Measurements from ENCODE around the gene NUP210L.

NUP210L gene

GRCh38 chr1:153954826-153955225 is 200.0 kb downstream of the NUP210L start:
- no peak for DNase-seq

GRCh38 chr1:153953859-153954365 is 201.0 kb downstream of the NUP210L start:
- TF ChIP-seq POLR2A (IDR thresholded peaks at IDR 0.05; ENCODE audit: low read length) (no peak), GATA1 (IDR thresholded peaks at IDR 0.05; ENCODE audit: low read depth, low read length) (no peak)
- DNase-seq: no peak

More at GRCh38 chr1:153954826-153955225, 200.0 kb downstream of the NUP210L start:
- TF ChIP-seq POLR2A (IDR thresholded peaks at IDR 0.05; ENCODE audit: low read length) (no peak), GATA1 (IDR thresholded peaks at IDR 0.05; ENCODE audit: low read depth, low read length) (no peak)

- TF ChIP-seq POLR2A (IDR thresholded peaks at IDR 0.05; ENCODE audit: low read length) (no peak), GATA1 (IDR thresholded peaks at IDR 0.05; ENCODE audit: low read depth, low read length) (no peak)
- DNase-seq: no peak
Measured at GRCh38 chr1:153951801-153952200, 203.1 kb downstream of the NUP210L start.

- TF ChIP-seq GATA1 (IDR thresholded peaks at IDR 0.05; ENCODE audit: low read depth, low read length): no peak
- no peak for TF ChIP-seq POLR2A (IDR thresholded peaks at IDR 0.05; ENCODE audit: low read length)
- no peak for DNase-seq
Measured at GRCh38 chr1:153951183-153951582, 203.7 kb downstream of the NUP210L start.

- DNase-seq: peak; percentile 87 to 92
- TF ChIP-seq GATA1 (IDR thresholded peaks at IDR 0.05; ENCODE audit: low read depth, low read length): no peak
- no peak for TF ChIP-seq POLR2A (IDR thresholded peaks at IDR 0.05; ENCODE audit: low read length)
Measured at GRCh38 chr1:153946622-153947241, 208.1 kb downstream of the NUP210L start, which contains the start of gene DENND4B. DENND4B (minus strand) TSS chr1:153946718; CDS start chr1:153944374, 2,344 bp downstream.

GRCh38 chr1:153945795-153946621 is 208.9 kb downstream of the NUP210L start:
- no peak for TF ChIP-seq GATA1 (IDR thresholded peaks at IDR 0.05; ENCODE audit: low read depth, low read length)
- TF ChIP-seq POLR2A (IDR thresholded peaks at IDR 0.05; ENCODE audit: low read length): peak; percentile 39
- peak; percentile 74 to 85 for DNase-seq

- no peak for TF ChIP-seq POLR2A (IDR thresholded peaks at IDR 0.05; ENCODE audit: low read length)
- no peak for TF ChIP-seq GATA1 (IDR thresholded peaks at IDR 0.05; ENCODE audit: low read depth, low read length)
- DNase-seq: peak; percentile 51 to 52
Measured at GRCh38 chr1:153945131-153945794, 209.6 kb downstream of the NUP210L start.

GRCh38 chr1:153944827-153945117 is 210.1 kb downstream of the NUP210L start:
- TF ChIP-seq POLR2A (IDR thresholded peaks at IDR 0.05; ENCODE audit: low read length): no peak
- no peak for TF ChIP-seq GATA1 (IDR thresholded peaks at IDR 0.05; ENCODE audit: low read depth, low read length)

GRCh38 chr1:153944005-153944826 is 210.7 kb downstream of the NUP210L start:
- DNase-seq: peak; percentile 42 to 47
- TF ChIP-seq GATA1 (IDR thresholded peaks at IDR 0.05; ENCODE audit: low read depth, low read length): no peak
- no peak for TF ChIP-seq POLR2A (IDR thresholded peaks at IDR 0.05; ENCODE audit: low read length)

More at GRCh38 chr1:153944827-153945117, 210.1 kb downstream of the NUP210L start:
- no peak for DNase-seq

- DNase-seq: no peak
- TF ChIP-seq POLR2A (IDR thresholded peaks at IDR 0.05; ENCODE audit: low read length) (no peak), GATA1 (IDR thresholded peaks at IDR 0.05; ENCODE audit: low read depth, low read length) (no peak)
Measured at GRCh38 chr1:153942766-153943549, 211.9 kb downstream of the NUP210L start.
